ENCODE data around the gene ACTRT2. TPM values are rescaled to one million over a fixed set of nuclear protein-coding genes. Genes with fewer than 3 reads are reported as not detected.
A peak's percentile ranks its signal among the peaks of the same experiment; 100 is the strongest.

The ACTRT2 gene
- total and polyA plus RNA-seq, 12 donors = not detected

DNA sequence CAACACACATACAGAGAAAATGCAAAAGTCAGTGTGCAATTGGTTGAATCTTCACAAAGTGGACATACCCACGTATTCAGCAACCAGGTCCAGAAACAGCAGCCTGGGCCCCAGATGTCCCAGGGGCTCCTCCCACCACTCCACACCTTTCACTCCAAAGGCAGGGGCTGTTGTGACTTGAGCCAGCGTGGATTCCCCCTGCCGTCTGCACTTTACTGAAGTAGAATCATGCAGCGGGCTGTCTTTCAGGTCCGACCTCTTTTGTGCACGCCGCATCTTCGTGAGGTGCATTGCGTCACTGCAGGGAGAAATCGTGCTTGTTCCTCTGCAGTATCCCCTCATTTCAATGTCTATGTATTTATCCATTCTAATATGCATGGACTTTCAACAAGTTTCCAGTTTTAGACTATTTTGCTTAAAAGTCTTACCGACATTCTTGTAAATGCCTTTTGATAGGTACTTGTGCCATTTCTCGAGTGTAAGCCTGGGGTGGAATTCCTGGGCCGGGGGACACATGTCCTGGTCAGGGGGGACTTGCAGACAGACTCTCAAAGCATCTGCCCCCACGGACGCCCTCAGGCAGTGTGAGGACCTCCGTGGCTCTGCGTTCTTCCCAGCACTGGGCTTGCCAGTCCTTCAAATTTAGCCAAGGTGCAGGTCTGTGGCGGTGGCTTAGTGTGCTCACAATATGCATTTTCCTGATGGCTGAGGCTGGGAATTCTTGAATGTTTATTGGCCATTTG lies 29.3 kb upstream of the ACTRT2 start:
- no peaks in the 10 kb centered on the region for H3K9me3 ChIP-seq (replicated peaks in 1 of 3)
- 75 to 85% (median 76%) methylated on average over 12 to 18 of the region's 18 CpGs for WGBS, 4 donors
- H3K4me3 ChIP-seq = no peak overlapping the region
- H3K27ac ChIP-seq = no peak overlapping the region
- TF ChIP-seq, protein P1, sequence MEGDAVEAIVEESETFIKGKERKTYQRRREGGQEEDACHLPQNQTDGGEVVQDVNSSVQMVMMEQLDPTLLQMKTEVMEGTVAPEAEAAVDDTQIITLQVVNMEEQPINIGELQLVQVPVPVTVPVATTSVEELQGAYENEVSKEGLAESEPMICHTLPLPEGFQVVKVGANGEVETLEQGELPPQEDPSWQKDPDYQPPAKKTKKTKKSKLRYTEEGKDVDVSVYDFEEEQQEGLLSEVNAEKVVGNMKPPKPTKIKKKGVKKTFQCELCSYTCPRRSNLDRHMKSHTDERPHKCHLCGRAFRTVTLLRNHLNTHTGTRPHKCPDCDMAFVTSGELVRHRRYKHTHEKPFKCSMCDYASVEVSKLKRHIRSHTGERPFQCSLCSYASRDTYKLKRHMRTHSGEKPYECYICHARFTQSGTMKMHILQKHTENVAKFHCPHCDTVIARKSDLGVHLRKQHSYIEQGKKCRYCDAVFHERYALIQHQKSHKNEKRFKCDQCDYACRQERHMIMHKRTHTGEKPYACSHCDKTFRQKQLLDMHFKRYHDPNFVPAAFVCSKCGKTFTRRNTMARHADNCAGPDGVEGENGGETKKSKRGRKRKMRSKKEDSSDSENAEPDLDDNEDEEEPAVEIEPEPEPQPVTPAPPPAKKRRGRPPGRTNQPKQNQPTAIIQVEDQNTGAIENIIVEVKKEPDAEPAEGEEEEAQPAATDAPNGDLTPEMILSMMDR (IDR thresholded peaks at IDR 0.05) = no peak
- no peak for TF ChIP-seq POLR2A (IDR thresholded peaks at IDR 0.05)
- DNase-seq = peak in 1 of 7 donors; percentile 2
- intact Hi-C loops (cut with DNase I) = no loop called here
- no peaks in the 10 kb centered on the region for H3K36me3 ChIP-seq (replicated peaks in 1 of 2)
- no peaks in the 10 kb centered on the region for H3K27me3 ChIP-seq
- H3K4me1 ChIP-seq (replicated peaks in 1 of 2) = no peaks in the 10 kb centered on the region

DNA sequence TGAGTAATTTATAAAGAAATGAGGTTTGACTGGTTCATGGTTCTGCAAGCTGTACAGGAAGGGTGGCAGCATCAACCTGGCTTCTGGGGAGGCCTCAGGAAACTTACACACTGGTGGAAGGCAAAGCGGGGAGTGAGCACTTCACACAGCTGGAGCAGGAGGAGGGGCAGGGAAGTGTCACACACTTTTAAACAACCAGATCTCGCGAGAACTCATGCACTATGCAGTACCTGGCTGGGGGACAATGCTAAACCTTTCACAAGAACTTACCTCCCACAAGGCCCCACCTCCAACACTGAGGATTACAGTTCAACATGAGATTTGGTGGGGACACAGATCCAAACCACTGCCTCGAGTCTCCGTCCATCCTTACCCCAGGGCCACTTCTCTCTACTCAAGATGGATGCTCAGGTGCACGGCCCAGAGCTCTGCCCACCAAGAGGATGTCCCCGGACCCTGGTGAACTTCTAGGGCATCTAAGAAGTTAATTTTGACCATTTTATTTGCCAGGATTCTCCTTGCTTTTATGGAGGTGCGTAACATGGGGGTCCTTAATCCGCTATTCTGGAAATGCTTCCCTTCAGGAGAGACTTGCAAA lies 22.7 kb upstream of the ACTRT2 start:
- H3K27ac ChIP-seq = no peak overlapping the region
- TF ChIP-seq, protein P1 (IDR thresholded peaks at IDR 0.05) = no peak
- no peak for TF ChIP-seq POLR2A (IDR thresholded peaks at IDR 0.05)
- no peaks in the 10 kb centered on the region for H3K36me3 ChIP-seq (replicated peaks in 1 of 2)
- H3K4me1 ChIP-seq (replicated peaks in 1 of 2) = no peaks in the 10 kb centered on the region
- H3K27me3 ChIP-seq = no peaks in the 10 kb centered on the region
- 78 to 89% (median 82%) methylated on average over 9 of the region's 9 CpGs for WGBS, 4 donors
- H3K9me3 ChIP-seq (replicated peaks in 1 of 3) = no peaks in the 10 kb centered on the region
- intact Hi-C loops (cut with DNase I) = no loop called here
- no peak overlapping the region for H3K4me3 ChIP-seq
- DNase-seq = peak in 1 of 7 donors; percentile 0

DNA sequence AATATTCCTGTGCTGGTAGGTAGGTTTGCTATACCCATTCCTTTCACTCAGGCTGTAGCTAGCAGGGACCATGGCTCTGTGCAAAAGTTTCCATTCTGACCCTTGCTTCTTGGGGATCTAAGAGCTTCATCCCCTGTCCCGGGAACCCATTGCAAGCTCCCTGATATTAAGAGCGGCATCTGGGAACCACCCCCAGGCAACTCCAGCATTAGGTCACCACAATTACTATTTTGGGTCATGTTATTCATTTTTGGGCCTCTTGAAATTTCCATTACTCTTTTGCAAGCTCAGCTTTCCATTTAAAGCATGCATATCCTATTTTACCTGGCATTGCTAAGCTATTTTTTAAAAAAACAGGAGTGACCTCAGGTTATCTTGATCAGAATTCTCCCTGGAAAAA lies 22.1 kb upstream of the ACTRT2 start:
- intact Hi-C loops (cut with DNase I) = no loop called here
- no peaks in the 10 kb centered on the region for H3K27me3 ChIP-seq
- no peak overlapping the region for H3K4me3 ChIP-seq
- TF ChIP-seq, protein P1 (IDR thresholded peaks at IDR 0.05) = no peak
- no peak for TF ChIP-seq POLR2A (IDR thresholded peaks at IDR 0.05)
- no peak for DNase-seq
- H3K27ac ChIP-seq = no peak overlapping the region
- WGBS, 4 donors = 62 to 79% (median 70%) methylated on average over 2 of the region's 2 CpGs
- H3K4me1 ChIP-seq (replicated peaks in 1 of 2) = no peaks in the 10 kb centered on the region
- H3K9me3 ChIP-seq (replicated peaks in 1 of 3) = no peaks in the 10 kb centered on the region
- H3K36me3 ChIP-seq (replicated peaks in 1 of 2) = no peaks in the 10 kb centered on the region

DNA sequence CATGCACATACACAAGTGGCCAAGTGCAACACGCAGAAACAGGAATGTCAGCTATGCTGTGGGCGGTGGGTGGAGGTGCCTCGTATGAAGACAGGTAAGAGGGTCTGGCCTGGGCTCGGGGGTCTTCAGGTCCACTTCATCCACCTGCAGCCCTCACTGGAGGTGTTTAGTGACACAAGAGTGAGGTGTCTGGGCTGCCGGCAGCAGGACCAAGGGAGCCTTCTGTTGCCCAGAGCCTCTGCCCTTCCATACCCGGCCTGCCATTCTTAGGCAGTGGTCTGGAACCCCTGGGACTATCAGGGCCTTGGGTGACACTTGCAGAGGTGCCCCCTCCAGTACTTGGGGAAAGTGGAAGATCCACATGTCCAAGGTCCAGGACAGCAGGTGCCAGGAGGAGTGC lies 21.7 kb upstream of the ACTRT2 start:
- intact Hi-C loops (cut with DNase I) = no loop called here
- WGBS, 4 donors = 48 to 66% (median 61%) methylated on average over 5 to 6 of the region's 6 CpGs
- peak in 2 of 7 donors; percentile 5 to 7 for DNase-seq
- Histone ChIP-seq H3K4me3 (no peak overlapping the region), H3K36me3 (replicated peaks in 1 of 2) (no peaks in the 10 kb centered on the region), H3K9me3 (replicated peaks in 1 of 3) (no peaks in the 10 kb centered on the region), H3K4me1 (replicated peaks in 1 of 2) (no peaks in the 10 kb centered on the region), H3K27me3 (no peaks in the 10 kb centered on the region), H3K27ac (no peak overlapping the region)
- no peak for TF ChIP-seq POLR2A (IDR thresholded peaks at IDR 0.05)
- TF ChIP-seq, protein P1 (IDR thresholded peaks at IDR 0.05) = no peak

Data from adrenal gland (tissue), 12 donors.